Hematopoietic multipotent progenitor cell treated with erythropoietin and hydrocortisone succinate and interleukin-3 and kit ligand, for 15 days (in vitro differentiated cells): ENCODE results near the gene ISG20L2.

ENCODE experiments used
- DNase-seq: peaks from one replicate; pipeline ENCODE4 v3.0.0-alpha.2; 2015; ENCODE audit warnings: low spot score

ISG20L2 gene

DNA sequence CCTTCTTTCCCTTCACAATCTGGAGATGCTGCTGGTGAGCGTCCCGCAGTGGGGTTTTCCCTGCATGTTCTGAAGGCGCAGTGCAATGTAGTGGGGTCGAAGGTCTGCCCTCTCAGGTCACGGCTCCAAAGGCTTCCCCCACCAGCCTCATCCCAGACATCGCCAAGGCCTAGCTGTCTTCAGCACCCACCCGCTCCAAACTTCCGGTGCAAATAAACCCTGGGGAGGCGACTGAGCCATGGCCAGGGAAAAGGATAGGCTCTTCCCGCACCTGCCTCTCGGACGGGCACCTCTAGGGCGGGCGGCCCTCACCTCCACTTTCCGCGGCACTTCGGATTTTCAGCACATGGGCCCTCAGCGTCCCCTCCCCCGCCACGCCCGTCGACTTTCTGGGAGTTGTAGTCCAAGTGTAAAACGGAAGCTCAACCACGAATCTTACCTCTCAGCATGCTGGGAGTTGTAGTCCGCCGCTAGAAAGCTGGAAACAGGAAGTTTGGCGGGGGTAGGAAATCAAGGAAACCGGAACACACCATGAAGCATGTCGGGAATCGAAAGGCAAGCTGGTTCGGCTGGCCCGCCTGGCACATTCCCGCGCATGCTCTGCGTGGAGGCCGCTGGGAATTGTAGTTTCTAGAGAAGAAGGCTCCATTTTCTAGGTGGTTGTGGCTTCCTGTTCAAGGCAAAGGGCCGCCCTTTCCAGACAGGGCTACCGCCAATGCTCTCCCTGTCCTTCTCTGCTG is 12.3 kb upstream of the ISG20L2 start, which contains the start of gene MRPL24:
Gene MRPL24 (minus strand): TSS at position 348 of the 740 bp plus-strand sequence. CDS start 2,384 bp downstream, outside the sequence.
- peak; percentile 99 for DNase-seq

DNA sequence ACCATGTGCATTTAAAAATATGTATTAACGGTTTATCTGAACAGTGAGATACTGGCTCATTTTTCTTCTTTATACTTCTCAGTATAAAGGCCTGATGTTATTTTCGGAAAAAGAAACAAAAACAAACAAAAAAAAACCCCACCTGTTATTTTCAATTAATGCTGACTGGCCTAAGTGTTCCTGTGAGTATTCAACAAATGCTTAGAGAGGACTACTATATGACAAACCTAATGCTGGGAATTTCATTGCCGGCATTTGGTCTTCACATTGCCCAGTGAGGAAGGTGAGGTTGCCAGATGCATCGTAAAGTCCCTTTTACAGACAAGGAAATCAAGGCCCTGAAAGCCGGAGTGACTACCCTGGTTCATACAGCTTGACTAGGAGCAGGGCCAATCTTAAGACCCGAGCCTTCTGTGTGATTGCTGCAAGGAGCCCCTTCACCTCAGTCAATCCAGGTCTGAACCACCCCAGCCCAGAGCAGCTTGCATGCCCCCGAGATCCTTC is 11.7 kb upstream of the ISG20L2 start:
- DNase-seq, result no peak

DNA sequence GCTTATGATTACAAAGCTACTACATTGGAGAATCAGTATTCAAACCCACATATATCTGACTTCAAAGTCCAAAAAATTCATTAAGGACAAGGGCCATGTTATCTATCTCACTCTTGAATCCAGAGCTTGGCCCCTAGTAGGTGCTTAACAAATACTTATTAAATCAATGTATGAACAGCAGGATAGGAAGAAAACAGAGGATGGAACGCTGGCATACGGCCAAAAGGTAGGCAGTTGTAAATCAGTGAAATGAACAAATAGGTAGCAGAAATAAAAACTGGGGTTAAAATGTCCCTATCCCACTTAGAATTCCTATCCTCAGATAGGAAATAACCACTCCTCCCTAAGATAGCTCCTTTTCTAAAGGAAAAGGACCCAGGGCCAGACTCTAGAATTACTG is 10.3 kb upstream of the ISG20L2 start:
- no peak for DNase-seq

DNA sequence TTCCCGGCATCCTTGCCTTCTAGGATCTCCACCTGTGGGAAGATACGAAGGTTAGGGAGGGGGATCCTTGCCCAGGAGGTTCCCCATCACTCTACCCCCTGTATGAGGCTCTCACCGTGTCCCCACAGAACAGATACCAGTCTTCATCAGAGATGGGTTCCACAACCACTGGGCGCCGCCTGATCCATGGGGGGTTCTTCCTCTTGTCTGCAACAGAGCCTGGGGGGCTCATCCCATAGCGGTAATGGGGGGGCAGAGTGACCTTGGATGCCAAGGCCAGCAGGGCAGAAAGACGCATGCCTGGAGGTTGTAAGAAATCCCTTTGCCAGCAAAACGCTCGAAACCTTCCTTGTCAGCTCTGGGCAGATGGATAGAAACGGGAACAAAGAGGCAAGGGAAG is 9.8 kb upstream of the ISG20L2 start:
- no peak for DNase-seq

DNA sequence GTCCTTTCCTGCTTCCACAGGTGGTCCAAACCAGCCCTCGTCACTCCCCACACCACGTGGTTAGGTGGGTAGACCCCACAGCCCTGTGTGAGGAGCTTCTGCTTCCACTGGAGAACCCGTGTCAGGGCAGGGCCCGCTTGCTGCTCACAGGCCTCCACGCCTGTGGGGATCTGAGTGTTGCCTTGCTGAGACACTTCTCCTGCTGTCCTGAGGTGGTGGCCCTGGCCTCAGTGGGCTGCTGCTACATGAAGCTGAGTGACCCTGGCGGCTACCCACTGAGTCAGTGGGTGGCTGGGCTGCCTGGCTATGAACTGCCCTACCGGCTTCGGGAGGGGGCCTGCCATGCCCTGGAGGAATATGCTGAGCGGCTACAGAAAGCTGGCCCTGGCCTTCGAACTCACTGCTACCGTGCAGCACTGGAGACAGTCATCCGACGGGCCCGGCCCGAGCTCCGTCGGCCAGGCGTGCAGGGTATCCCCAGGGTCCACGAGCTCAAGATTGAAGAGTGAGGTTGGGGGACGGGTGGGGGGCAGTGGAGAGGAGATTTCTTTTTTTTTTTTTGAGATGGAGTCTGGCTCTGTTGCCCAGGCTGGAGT is 5.5 kb upstream of the ISG20L2 start:
- DNase-seq, result no peak

DNA sequence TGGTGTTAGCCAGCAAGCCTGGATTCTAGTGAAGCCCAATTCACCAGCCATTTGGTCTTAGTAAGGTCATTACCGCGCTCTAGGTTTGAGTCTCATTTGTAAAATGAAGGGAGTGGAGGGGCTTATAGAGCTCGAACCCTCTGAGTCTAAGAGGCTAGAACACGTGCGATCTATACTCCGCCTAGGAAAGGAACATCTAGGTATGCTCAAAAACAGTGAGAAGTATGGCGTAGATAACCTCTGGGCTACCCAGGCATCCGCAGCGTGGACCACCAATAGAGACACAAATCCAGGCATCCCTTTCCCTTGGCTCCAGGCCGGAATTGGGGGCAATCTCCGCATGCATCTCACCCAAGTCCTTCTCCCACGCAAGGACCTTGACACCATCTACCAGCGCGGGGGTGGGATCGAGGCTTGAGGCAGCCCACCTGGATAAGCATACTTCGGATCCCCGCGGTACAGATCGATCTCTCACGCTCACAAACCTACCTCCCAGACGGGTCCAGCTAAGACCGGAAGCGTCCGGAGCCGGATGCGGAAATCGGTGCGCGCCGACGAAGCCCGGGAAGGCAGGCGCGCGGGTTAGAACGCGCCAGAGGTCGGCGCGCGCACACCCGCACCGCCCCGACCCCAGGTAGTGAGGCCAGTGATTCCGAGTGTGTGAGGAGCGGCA is 504 bp downstream of the ISG20L2 start, which contains the start of gene METTL25B:
Gene METTL25B (plus strand): TSS at position 544 of the 673 bp plus-strand sequence. CDS start 636 bp downstream, outside the sequence.
- peak; percentile 77 for DNase-seq

DNA sequence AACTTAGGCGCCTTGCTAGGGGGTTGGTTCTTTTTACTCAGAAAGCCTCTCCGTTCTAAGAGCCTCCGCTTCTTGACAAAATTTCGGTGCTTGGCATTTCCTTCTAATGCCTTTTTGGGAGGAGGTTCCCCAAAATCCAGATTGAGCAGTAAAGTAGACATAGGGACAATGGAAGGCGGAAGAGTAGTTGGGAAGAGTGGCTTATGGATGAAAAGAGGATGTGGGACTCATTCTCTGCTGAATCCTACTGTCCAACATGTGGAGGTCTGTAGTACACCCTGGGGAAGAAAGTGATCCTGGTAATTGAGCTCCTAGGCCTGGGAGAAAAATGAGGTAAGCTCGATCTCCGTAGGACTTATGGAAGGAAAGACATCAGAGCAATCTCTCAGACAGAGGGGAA is 1.1 kb downstream of the ISG20L2 start:
- no peak for DNase-seq

DNA sequence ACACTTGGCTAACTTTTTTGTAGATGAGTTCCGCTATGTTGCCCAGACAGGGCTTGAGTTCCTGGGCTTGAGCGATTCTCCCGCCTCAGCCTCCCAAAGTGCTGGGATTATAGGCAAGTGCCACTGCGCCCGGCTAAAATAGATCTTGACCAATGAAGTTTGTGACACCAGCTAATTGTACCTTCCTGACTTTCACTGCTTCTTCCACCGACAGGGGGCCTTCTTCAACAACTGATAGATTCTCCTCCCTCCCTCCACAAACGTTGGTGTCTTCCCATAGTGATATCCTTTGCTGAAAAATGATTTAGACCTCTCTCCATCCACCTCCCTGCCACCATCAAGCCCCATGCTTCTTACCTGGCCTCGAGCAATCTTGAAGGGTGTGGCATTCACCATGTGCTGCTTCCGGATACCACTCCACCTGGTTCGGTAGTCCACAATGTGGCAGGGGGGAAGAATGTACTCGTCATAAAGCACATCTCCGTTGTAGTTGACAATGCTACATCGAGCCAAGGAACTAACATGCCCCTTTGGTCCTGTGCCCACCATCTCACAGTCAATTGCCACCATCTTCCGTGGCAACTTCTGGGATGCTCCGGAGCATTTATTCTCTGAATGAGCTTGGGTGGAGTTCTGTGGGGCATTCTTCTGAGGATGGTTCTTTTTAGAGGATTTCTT is 1.9 kb downstream of the ISG20L2 start:
- DNase-seq, result peak; percentile 79

DNA sequence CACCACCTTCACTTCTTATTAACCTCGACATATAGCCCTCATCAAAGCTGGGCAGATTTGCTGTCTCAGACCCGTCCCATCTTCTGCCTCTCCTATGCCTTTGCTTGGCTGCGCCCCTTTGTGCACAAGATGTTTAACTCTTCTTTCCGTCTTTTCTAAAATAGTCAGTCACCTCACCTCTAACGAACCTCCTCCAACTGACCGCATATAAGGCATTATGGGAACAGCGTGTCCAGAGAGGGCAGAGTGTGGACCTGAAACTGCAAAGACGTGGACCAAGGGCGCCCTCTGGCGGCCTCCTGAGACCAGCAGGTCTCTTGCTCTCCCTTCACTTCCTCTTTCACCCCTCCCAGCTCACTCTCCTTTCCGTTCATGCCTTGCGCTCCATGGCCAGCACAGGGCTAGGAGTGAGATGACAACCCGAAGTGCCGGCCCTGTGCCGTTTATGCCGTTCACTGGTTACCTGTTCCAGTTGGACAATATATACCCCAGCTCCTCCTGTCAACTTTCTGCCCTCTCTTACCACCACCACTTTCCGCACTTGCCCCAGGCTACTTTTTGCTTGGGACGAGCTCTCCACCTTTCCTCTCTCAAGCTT is 2.8 kb downstream of the ISG20L2 start:
- DNase-seq, result peak; percentile 88

DNA sequence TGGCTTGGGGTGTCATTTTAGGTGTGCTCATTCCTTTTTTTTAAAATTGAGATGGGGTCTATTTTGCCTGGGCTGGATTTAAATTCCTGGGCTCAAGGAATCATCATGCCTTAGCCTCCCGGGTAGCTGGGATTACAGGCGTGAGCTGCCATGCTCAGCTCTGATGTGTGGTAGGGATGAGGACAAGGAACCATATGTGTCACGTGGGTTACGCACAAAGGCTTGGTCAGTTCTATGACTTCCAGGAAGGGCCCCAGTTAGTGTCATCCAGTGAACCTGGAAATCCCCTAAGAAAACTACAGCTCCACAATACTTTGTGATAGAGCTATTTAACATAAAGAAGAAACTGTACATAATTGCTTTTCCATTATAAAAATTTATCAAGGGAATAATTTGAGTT is 7.0 kb downstream of the ISG20L2 start:
- DNase-seq, result no peak

DNA sequence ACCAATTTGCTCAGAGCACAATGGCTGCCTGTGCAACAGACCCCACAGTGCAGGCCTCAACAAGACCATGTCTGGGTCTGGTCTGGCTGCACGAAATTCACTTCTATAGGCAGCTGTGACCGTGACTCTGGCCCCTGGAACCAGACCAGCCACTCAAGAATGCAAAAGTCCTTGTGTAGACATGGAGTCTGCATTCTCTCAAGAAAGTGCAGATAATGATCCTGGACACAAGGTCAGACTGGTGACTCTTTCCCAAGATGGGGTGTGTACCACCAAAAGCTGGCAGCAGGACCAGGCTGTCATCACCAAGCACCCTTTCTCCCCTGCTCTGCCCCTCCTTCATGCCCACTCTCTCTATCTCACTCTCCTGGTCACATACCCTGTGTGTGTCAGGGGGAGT is 7.4 kb downstream of the ISG20L2 start:
- DNase-seq, result no peak

DNA sequence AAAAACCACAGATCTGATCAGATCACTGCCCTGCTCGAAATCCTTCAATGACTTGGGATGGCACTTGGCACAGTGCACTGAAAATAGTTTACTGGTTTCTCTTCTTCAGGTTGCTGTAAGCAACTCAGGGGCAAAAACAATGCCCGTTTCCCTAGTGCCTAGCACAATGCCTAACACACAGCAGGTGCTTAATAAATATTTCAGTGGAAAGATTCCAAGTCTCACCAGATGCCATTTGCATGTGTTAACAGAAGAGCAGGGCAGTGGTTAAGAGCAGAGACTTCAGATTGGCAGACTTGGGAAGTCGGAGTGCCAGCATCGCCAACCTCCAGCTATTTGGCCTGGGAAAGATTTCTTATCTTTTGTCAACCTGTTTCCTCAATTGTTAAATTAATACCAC is 11.2 kb downstream of the ISG20L2 start:
- no peak for DNase-seq

DNA sequence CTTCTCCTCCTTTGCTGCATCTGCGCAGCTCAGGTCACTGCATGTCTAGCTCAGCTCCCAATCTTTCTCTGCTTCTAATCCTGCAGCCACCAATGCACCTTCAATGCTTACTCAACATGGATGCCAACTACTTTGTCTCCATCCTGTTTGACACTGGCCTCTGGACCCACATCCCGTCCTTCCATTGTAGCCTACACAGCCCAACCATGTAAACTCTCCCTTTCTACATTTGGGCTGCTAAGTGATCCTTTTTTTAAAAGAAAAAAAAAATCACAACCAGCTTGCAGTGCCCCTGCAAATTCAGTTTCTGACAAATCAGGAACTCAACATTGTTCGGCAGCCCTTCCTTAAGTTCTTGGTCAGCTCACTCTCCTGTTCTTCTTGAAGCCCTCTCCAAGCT is 13.7 kb downstream of the ISG20L2 start:
- DNase-seq, result no peak

DNA sequence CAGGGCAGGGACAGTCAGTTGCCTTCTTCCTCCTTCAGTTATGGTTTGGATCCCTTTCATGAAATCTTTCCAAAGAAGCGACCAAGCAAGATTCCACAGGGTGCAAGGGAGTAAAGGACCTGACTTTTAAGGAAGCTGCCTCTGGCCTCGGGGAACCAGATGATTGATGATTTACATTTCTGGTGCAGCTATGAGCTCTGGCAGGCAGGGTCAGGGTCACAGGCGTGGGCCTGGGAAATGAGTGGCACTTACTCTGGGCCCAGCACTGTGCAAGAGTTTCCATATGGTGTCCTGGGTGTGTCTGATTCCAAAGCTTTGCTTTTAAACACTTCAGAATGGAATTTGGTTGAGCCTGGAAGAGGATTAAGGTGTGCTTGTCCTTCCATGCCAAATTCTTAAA is 15.9 kb downstream of the ISG20L2 start:
- no peak for DNase-seq

DNA sequence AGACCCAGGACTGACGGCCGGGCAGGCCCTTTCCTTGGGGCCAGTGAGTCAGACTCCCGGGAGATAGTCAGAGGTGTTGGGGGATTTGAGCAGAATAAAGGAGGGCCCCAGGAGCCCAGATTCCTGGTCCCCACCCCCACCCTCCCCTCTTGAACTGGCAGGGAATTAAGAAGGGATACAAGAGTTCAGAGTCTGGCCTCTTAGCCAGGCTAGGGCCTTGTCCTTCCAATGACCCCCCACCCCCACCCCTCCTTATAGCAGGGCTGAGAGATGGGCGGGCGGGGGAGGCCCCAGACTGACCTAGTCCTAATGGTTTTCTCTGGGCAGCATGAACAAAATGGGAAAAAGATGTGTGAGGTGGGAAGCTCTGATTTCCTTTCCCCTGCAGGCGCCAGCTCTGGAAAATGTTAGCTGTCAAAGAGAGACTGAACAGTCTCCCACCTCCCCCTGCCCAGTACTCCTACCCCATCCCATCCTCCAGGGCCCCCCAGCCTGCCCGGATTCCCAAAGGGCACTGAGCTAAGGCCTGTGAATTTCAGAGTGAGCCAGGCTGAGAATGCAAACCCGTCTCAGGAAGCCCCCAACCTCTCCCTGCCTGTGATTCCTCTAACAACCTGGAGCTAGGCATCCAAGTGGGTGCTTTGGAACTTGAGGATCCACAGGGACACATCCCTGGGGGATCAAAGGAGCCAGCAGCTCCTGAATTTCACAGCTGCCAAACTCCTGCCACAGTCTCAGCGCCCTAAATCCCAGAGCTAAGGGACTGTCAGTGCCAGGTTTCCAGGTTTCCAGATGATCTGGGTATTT is 17.4 kb downstream of the ISG20L2 start:
- DNase-seq, result no peak

DNA sequence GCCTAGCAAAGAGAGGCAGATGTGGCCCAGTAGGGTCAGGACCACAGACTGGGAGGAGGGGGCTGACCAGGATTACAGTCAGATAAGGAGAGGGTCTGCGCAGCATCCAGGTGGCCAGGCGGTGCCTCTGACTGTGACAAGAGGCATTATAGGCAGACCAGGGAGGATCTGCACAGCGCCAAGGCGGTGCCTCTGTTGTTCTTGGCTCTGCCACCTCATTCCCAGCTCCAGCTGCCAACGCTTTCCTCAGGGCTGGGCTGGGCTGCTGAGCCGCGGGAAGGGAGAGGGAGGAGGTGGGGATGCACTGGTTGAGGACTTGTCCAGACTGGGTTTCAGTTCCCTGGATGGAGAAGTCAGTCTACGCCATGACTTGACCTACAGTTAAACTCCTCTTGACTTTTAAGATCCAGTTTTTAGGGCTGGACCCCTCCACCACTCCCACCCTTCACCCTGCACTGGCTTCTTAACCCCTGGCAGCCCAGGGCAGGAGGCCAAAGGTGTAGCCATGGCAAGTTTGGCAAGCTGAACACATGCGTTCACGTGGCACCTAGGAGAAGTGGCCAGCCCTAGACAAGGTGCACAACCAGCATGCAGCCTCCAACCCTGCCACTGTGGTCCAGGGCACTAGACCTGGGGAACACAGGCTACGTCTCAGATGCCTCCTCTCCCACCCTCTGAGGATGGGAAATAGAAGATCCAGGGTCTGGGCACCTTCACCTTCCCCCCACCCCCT is 18.6 kb downstream of the ISG20L2 start:
- no peak for DNase-seq

DNA sequence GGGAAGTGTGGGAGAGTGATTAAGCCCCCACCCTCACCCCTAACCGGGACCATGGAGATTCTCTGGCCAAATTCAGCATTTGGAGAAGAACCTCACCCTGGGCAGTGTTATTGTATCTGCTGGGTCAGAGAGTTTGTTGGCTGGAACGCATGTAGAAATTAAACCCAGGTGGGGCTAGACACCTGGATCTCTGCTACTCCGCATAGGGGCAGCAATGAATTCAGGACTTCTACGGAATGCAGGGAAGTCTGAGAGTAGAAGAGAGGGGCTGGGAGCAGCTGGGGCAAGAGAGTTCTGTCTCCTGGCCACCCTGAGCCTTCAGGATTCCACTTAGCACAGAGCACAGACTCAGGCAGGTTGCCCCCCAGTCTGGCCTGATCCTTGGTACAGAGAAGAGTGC is 19.5 kb downstream of the ISG20L2 start:
- DNase-seq, result no peak

DNA sequence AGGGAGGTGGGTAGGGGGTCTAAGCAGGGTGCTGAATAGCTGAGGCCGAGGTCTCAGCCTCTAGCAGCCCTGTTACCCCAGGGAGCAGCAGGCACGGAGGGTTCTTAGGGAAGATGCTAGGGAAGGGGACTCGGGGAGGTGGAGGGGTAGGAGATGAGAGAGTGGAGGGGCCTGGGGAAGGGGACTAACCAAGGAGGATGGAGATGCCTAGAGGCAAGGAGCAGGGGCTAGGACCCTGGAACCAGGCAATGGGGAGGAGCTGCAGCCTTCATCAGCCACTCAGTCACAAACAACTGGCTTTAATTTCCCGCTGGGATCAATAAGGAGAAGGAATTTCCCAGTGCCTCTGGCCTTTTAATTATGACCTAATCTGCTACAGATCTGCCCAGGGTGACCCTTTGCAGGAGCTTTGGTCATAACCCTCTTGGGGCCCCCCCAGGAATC is 20.3 kb downstream of the ISG20L2 start:
- no peak for DNase-seq

DNA sequence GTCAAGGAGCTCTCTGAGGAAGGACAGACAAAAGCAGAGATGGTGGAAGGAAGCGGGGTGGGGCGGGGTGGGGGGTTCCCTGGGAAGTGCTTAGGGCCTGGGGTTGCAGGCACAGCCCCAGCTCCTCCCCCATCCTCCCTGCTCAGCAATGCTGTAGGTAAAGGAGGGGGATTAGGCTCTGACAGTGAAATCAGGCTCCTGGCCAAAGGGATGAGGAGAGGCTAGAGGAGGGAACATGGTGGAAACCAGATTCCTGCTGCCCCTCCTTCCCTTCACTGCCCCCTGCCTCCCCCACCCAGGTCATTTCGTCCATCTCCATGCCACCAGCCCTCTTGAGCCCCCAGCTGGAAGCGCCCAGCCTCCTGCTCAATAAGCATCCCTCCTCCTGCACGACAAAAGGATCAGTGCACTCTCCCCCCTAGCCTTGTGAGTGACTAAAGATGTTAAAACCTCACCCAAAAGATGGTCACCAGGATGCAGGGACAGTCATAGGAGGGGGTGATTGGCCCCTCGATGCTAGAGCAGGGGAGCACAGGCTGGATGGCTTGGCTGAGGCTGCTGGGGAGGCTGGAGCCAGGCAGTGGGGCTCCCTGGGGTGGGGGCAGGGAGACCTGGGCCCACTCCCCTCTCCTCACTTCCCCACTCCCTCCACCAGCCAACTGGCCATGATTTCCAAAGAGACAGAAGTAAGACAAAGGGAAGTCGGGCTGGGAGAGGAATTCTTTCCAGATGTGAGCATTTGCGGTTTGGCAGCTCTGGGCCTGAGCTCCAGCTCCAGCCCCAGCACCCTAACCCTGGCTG is 20.9 kb downstream of the ISG20L2 start:
- DNase-seq, result no peak
